NCI-H345 (cell line): ENCODE measurements around the gene KDM4E.
"Not testable (repeated sequence)": the region's sequence is repeated elsewhere in the genome, so short reads cannot be mapped to it uniquely, and the experiment has no call there.

Experiments
- DNase-seq: peaks from one replicate; lab custom pipeline; 2025; lab: John Stamatoyannopoulos, UW

KDM4E gene

DNA sequence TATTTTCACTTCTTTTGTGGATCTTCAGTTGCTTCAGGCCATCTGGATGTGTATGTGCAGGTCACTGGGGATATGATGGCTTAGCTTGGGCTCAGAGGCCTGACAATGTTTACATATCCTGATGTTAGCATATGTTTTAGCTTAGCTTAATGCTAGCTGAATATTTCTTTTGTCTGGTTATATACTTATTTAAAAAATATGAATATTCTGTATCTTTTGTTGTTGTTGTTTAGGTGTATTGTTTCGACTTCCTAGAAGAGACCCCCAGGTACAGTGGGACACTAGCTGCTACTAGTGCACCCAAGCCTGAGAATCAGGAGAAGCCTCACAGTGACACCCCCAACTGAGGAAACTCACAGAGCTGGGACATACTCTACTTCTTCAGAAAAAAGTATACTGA lies at the start of gene KDM4E:
Gene KDM4E (plus strand): TSS at position 301 of the 400 bp plus-strand sequence. CDS start 300 bp downstream, outside the sequence.
- DNase-seq: no peak

GRCh38 chr11:94975599-94975998 lies 49.5 kb upstream of the KDM4E start:
- DNase-seq: no peak

DNA sequence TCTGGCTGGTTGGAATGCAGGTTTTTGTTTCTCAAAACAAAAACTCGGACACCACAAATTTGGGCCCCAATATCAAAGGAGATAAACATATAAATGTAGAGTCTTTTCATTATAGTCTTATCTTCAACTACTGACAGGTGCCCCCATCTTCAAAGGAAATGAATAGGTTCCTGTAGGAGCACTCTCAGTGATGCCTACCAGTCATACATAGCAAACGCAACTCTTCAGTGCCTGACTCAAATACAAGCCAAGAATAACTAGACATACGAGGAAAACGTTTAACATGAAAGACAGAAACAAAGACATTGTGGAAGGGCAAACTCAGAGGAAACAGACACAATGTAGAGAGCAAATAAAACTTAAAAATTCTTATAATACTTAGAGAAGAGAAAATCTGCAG lies 37.7 kb upstream of the KDM4E start:
- no peak for DNase-seq

GRCh38 chr11:94988748-94989147 lies 36.3 kb upstream of the KDM4E start:
- no peak for DNase-seq

GRCh38 chr11:94993400-94993943 lies 31.6 kb upstream of the KDM4E start:
- DNase-seq: peak; percentile 3

DNA sequence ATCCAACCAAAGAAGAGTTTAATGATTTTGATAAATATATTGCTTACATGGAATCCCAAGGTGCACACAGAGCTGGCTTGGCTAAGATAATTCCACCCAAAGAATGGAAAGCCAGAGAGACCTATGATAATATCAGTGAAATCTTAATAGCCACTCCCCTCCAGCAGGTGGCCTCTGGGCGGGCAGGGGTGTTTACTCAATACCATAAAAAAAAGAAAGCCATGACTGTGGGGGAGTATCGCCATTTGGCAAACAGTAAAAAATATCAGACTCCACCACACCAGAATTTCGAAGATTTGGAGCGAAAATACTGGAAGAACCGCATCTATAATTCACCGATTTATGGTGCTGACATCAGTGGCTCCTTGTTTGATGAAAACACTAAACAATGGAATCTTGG lies 27.6 kb upstream of the KDM4E start:
- no peak for DNase-seq

DNA sequence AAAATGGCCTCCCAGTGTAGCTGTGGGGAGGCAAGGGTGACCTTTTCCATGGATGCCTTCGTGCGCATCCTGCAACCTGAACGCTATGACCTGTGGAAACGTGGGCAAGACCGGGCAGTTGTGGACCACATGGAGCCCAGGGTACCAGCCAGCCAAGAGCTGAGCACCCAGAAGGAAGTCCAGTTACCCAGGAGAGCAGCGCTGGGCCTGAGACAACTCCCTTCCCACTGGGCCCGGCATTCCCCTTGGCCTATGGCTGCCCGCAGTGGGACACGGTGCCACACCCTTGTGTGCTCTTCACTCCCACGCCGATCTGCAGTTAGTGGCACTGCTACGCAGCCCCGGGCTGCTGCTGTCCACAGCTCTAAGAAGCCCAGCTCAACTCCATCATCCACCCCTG lies 26.8 kb upstream of the KDM4E start:
- no peak for DNase-seq

GRCh38 chr11:95003716-95004115 lies 21.3 kb upstream of the KDM4E start:
- DNase-seq: no peak

GRCh38 chr11:95005642-95006041 lies 19.4 kb upstream of the KDM4E start:
- DNase-seq: no peak

- DNase-seq: no peak
Measured at GRCh38 chr11:95011376-95011775, 13.7 kb upstream of the KDM4E start.

- DNase-seq: no peak
Measured at GRCh38 chr11:95014184-95014821, 10.8 kb upstream of the KDM4E start.

GRCh38 chr11:95016139-95016538 lies 8.9 kb upstream of the KDM4E start:
- DNase-seq: no peak

- DNase-seq: not testable (repeated sequence)
Measured at GRCh38 chr11:95021468-95021867, 3.6 kb upstream of the KDM4E start.

- not testable (repeated sequence) for DNase-seq
Measured at GRCh38 chr11:95025594-95025993, 536 bp downstream of the KDM4E start.

DNA sequence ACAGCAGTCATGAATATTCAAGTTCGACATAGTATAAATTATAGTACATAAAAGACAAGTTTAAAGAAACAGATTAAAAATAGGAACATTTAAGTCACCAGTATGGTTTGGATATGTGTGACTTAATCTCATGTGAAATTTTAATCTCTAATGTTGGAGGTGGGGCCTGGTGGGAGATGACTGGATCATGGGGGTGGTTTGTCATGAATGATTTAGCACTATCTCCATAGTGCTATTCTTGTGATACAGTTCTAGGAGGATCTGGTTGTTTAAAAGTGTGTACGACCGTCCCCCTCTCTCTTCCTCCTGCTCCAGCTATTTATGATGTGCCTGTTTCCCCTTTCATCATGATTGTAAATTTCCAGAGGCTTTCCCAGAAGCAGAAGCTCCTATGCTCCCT lies 3.3 kb downstream of the KDM4E start:
- no peak for DNase-seq

DNA sequence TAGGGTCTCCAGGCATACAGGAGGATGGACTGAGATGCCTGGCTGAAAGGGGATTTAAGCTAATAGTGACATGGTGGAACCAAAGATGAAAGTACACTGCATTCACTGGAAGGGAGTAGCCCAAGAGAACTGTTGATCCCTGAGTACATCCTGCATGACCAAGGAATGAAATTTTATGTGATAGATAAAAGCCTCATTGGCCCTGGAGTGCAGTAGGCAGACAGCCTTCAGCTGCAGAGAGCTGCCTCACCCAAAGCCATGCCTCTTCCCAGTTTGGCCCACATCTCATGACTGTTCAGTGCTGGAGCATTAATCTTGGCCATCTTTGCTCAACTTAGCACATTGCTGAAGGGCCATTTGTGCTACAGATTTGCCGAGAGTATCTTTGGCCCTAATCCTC lies 8.0 kb downstream of the KDM4E start:
- DNase-seq: no peak

GRCh38 chr11:95035316-95035715 lies 10.3 kb downstream of the KDM4E start:
- peak; percentile 58 for DNase-seq

- not testable (repeated sequence) for DNase-seq
Measured at GRCh38 chr11:95037356-95038035, 12.4 kb downstream of the KDM4E start.

DNA sequence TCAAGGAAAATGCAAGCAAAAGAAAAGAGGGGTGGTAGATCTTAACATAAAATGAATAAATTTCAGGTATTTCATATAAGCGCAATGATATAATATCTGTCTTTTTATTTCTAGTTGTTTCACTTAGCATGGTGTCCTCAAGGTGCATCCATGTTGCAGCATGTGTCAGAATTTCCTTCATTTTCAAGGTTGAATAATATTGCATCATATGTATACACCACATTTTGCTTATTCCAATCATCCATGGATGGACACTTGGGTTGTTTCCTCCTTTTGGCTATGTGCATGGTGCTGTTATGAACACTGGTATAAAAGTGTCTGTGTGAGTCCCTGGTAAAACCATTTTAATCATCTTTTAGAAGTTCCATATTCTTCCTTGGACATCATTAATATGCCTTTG lies 17.2 kb downstream of the KDM4E start:
- no peak for DNase-seq

- DNase-seq: no peak
Measured at GRCh38 chr11:95042906-95043305, 17.8 kb downstream of the KDM4E start.

DNA sequence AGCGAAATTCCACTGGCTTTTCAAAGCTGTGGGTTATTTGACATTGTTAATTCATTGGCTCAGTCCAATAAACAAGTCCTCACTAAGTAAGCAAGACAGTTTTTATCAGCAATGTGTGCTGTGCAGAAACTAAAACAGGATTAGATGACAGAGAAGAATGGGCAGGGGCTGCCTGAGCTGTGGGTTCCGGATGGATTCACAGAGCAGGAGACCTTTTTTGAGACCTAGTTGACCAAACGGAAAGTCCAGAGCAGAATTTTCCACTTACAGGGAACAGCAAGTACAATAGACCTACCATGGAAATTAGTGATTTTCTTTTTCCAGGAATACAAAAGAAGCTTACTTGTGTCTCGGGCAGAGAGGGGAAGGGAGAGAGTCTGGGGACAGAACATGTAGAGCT lies 19.0 kb downstream of the KDM4E start:
- DNase-seq: no peak

- no peak for DNase-seq
Measured at GRCh38 chr11:95045812-95046211, 20.8 kb downstream of the KDM4E start.

DNA sequence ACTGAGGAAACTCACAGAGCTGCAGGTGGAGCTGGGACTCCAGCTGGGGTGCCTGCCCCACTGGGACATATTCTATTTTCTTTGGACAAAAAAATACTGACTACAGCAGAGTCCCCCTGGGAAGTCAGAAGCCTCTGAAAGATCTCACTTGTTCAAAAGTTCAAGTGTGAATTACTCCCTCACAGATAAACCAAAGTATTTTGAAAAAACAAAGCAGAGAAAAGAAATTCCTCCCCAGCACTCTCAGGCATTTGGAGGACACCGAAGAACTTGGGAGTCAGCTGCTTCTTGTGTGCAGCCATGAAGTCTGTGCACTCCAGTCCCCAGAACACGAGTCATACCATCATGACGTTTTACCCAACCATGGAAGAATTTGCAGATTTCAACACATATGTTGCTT lies 24.1 kb downstream of the KDM4E start, which contains the start of gene KDM4F:
Gene KDM4F (plus strand): TSS at position 301 of the 400 bp plus-strand sequence.
- DNase-seq: not testable (repeated sequence)
